NCI-H1048 (cell line): ENCODE data around the gene CCDC43.

ENCODE experiments used
- DNase-seq: peaks from one replicate; lab custom pipeline; 2025; lab: John Stamatoyannopoulos, UW

The CCDC43 gene

GRCh38 chr17:44627513-44628242 lies 61.9 kb downstream of the CCDC43 start:
- no peak for DNase-seq
